Peyer's patch (tissue), 4 donors: Measurements from ENCODE around the gene CDX1. TPM values are rescaled to one million over a fixed set of nuclear protein-coding genes. Genes with fewer than 3 reads are reported as not detected.

Source experiments
- DNase-seq, 3 donors: peaks; one replicate each; pipeline ENCODE4 v3.0.0-alpha.2; 2017 to 2019
- H3K27ac ChIP-seq, 4 donors: fragments of 200-600 bp; sonication (generic); one replicate each; pipeline ENCODE4 v1.5.1; 2016 to 2019
- H3K27me3 ChIP-seq, 2 donors: fragments of 200-600 bp; sonication (generic); one replicate each; pipeline ENCODE4 v1.5.1; 2019
- H3K36me3 ChIP-seq, 3 donors: fragments of 200-600 bp; sonication (generic); one replicate each; pipeline ENCODE4 v1.5.1; 2016 to 2019
- H3K4me1 ChIP-seq, 4 donors: fragments of 200-600 bp; sonication (generic); one replicate each; pipeline ENCODE4 v1.5.1; 2016 to 2019
- H3K4me3 ChIP-seq, 4 donors: fragments of 200-600 bp; sonication (generic); 1 replicate in 3 of 4; 2 replicates in 1 of 4; pipeline ENCODE4 v1.5.1; 2016 to 2019; ENCODE audit warnings: mild to moderate bottlenecking in 1 of 4
- H3K9me3 ChIP-seq, 4 donors: fragments of 200-600 bp; sonication (generic); one replicate each; pipeline ENCODE4 v1.5.1; 2016 to 2019; ENCODE audit warnings: mild to moderate bottlenecking in 1 of 4
- POLR2A ChIP-seq, 2 donors: fragments of 450-650 bp; IDR thresholded peaks; one replicate each; pipeline ENCODE4 v1.5.1; 2017; ENCODE audit warnings: antibody characterized with exemption in 2 of 2, mild to moderate bottlenecking in 2 of 2, moderate library complexity in 2 of 2
- total RNA-seq, 4 donors: library from RNA; depleted of rRNA; stranded (reverse); fragments of >200 nt; gene quantifications; one replicate each; pipeline ENCODE4 v1.1.0, GENCODE V29; 2016
- TF ChIP-seq, protein P1 (sequence below), 6 experiments: fragments of 450-650 bp in 4 of 6; fragments of 200-600 bp in 2 of 6; sonication (generic) in 1 of 6; IDR thresholded peaks; one replicate each; pipeline ENCODE4 v1.5.1; 2017 to 2019; ENCODE audit warnings: antibody characterized with exemption in 6 of 6, mild to moderate bottlenecking in 3 of 6, moderate library complexity in 1 of 6

The CDX1 gene
- total RNA-seq, 4 donors from 2014 or later = 177 to 429 (median 370) TPM

DNA sequence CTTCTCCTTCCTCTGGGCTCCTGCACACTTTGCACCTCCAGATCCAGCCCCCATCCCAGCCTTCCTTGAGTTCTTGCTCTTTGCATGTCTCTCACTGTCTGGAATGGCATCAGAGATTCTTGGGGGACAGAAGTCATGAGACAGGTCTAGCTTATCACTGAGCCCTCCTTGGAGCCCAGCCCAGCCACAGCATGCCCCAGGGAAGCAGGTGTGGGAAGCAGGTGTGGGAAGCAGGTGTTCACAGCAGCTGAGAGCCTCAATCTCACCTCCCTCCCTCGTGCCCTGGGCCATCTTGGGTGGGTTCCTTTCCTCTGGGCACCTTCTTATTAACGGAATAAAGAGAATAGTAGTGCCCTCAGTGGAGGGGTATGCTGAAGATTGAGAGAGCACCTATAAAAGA lies 50.5 kb downstream of the CDX1 start:
- TF ChIP-seq, protein P1, sequence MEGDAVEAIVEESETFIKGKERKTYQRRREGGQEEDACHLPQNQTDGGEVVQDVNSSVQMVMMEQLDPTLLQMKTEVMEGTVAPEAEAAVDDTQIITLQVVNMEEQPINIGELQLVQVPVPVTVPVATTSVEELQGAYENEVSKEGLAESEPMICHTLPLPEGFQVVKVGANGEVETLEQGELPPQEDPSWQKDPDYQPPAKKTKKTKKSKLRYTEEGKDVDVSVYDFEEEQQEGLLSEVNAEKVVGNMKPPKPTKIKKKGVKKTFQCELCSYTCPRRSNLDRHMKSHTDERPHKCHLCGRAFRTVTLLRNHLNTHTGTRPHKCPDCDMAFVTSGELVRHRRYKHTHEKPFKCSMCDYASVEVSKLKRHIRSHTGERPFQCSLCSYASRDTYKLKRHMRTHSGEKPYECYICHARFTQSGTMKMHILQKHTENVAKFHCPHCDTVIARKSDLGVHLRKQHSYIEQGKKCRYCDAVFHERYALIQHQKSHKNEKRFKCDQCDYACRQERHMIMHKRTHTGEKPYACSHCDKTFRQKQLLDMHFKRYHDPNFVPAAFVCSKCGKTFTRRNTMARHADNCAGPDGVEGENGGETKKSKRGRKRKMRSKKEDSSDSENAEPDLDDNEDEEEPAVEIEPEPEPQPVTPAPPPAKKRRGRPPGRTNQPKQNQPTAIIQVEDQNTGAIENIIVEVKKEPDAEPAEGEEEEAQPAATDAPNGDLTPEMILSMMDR (IDR thresholded peaks at IDR 0.05) = no peak
- no peak for TF ChIP-seq POLR2A (IDR thresholded peaks at IDR 0.05)
- Histone ChIP-seq H3K36me3 (no peaks in the 10 kb centered on the region), H3K4me3 (no peak overlapping the region), H3K27me3 (no peaks in the 10 kb centered on the region), H3K4me1 (peaks cover 0 to 27% (median 4%) of the 10 kb centered on the region in 4 donors), H3K27ac (peak overlapping the region in 3 of 4 donors; percentile 43 to 66 (median 65)), H3K9me3 (no peaks in the 10 kb centered on the region)
- peak in 2 of 3 donors; percentile 61 to 72 for DNase-seq

DNA sequence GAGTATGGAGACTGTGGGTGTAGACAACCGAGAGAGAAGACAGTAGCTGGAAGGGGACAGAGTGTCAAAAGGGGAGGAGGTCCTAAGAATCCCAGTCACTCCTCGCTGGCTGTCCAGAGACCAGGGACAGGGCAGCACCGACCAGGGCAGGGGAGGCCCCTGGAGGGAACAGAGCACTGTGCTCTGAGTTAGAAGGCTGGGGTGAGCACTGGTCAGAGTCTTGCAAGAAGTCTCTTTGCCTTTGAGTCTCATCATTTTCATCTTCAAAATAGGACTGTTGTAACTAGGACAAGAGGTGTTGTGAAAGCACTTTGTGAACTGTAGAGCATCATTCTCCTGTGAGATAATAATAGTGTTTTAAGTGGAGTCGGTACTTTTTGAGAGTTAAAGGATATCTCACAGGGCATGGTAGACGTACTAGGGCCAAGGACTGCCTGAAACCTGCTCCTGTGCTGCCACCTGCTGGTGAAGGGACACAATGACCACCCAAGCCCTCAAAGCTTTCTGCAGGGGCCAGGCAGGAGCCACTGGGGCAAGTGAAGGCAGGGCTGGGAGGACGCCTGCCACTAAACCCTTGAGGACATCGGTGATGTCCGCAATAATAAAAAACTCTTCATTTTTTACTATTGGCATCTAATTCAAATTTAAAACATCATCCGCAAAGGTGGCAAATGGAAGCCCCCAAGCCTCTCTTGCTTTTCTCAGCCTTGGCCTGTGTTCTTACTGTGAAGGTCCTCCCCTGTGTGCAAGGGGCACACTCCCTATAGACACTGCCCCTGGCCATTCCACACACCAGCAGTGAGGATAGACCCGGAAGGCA lies 51.5 kb downstream of the CDX1 start:
- Histone ChIP-seq H3K27me3 (no peaks in the 10 kb centered on the region), H3K9me3 (no peaks in the 10 kb centered on the region), H3K27ac (peak overlapping the region in 1 of 4 donors; percentile 31), H3K4me1 (peaks cover 0 to 24% (median 4%) of the 10 kb centered on the region in 4 donors), H3K4me3 (no peak overlapping the region), H3K36me3 (no peaks in the 10 kb centered on the region)
- peak; percentile 60 to 91 (median 87) for DNase-seq
- TF ChIP-seq, protein P1 (IDR thresholded peaks at IDR 0.05) = peak; percentile 74 to 98 (median 96)
- no peak for TF ChIP-seq POLR2A (IDR thresholded peaks at IDR 0.05)

DNA sequence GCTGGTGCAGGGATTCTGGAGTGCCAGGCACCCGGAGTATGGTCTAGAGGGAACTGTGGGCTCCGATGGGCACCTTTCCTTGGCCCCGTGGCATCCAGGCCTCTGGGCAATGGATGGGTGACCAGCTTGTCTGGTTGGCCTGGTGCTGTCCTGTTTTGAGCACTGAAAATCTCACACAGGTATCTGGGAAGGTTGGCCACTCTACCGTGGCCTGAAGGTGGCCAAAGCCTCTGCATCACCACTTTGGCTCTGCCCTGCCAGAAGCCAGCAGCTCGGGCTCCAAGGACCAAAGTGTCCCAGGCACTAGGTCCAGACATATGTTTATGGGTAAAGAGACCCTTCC lies 52.1 kb downstream of the CDX1 start:
- no peaks in the 10 kb centered on the region for H3K27me3 ChIP-seq
- H3K4me1 ChIP-seq = peaks cover 0 to 24% (median 4%) of the 10 kb centered on the region in 4 donors
- no peaks in the 10 kb centered on the region for H3K36me3 ChIP-seq
- TF ChIP-seq, protein P1 (IDR thresholded peaks at IDR 0.05) = no peak
- TF ChIP-seq POLR2A (IDR thresholded peaks at IDR 0.05) = no peak
- H3K9me3 ChIP-seq = no peaks in the 10 kb centered on the region
- no peak overlapping the region for H3K27ac ChIP-seq
- no peak overlapping the region for H3K4me3 ChIP-seq
- no peak for DNase-seq

DNA sequence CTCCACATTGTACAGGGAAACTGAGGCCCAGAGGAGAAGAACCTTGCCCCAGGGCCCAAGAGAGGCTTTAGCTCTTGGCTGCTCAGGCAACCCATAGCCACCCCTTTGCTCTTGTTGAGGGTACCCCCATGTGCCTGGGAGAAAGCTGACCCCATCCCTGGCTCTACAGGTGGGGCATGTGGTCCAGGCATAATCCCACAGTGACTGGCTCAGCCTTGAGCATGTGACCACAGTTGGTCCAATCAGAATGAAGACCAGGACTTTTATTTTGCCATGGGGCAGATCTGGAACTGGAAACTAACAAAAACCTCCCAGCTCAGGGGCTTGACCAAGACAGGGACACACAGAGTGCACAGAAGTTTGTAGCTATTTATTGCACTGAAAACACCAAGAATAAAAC lies 52.6 kb downstream of the CDX1 start:
- H3K27me3 ChIP-seq = no peaks in the 10 kb centered on the region
- no peak for DNase-seq
- no peaks in the 10 kb centered on the region for H3K9me3 ChIP-seq
- no peak overlapping the region for H3K4me3 ChIP-seq
- H3K27ac ChIP-seq = no peak overlapping the region
- no peaks in the 10 kb centered on the region for H3K36me3 ChIP-seq
- TF ChIP-seq, protein P1 (IDR thresholded peaks at IDR 0.05) = no peak
- no peak for TF ChIP-seq POLR2A (IDR thresholded peaks at IDR 0.05)
- peaks cover 0 to 24% (median 4%) of the 10 kb centered on the region in 4 donors for H3K4me1 ChIP-seq

DNA sequence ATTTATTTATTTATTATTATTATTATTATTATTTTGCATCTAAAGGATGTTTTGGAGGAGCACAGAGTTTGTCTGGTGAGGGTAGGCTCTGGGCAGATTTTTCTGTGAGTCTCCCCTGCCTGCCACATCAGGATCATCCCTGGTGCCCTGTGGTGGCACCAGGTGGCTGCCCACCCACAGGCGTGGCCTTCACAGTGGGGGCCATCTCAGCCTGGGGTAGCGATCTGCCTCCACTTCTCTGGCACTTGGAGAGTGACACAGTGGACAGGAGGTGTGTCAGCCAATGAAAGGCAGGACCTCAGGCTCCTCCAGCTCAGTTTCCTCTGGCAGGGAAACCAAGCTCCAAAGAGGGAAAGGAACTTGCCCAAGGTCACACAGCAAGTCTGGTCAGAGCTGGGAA lies 53.3 kb downstream of the CDX1 start:
- H3K4me1 ChIP-seq = peaks cover 0 to 24% (median 4%) of the 10 kb centered on the region in 4 donors
- no peak overlapping the region for H3K4me3 ChIP-seq
- no peaks in the 10 kb centered on the region for H3K36me3 ChIP-seq
- no peak overlapping the region for H3K27ac ChIP-seq
- no peak for DNase-seq
- TF ChIP-seq, protein P1 (IDR thresholded peaks at IDR 0.05) = no peak
- TF ChIP-seq POLR2A (IDR thresholded peaks at IDR 0.05) = no peak
- H3K27me3 ChIP-seq = no peaks in the 10 kb centered on the region
- H3K9me3 ChIP-seq = no peaks in the 10 kb centered on the region
